IMR-90 (cell line): ENCODE results near the gene FGB. TPM values are rescaled to one million over a fixed set of nuclear protein-coding genes. Genes with fewer than 3 reads are reported as not detected.

Experiments
- ATAC-seq: fragments of 200-7000 bp; cut with Tn5 transposase; 2 replicates; pipeline ENCODE4 v1.9.1; 2020; ENCODE audit warnings: low read depth, mild to moderate bottlenecking, moderate library complexity
- BruUV-seq: library from RNA; stranded (reverse); fragments of 400-500 nt; replicated peaks from 2 replicates; lab custom pipeline; 2021; lab: Mats Ljungman, UMichigan
- CTCF ChIA-PET: fragments of 300-600 bp; formaldehyde crosslinking; extraction: SDS; loops from one replicate; lab custom pipeline; 2021; ENCODE audit warnings: antibody characterized with exemption; lab: Yijun Ruan, JAX
- POLR2A ChIA-PET: fragments of 300-600 bp; sonication (Branson Sonifier 250); formaldehyde crosslinking; loops from one replicate; lab custom pipeline; 2022; ENCODE audit warnings: antibody characterized with exemption; ENCODE audit not compliant: unreplicated experiment; lab: Charles Lee
- DNase-seq: peaks from one replicate; pipeline ENCODE4 v3.0.0; 2013
- H2AFZ ChIP-seq: replicated peaks from 2 replicates; pipeline ENCODE3; 2013; ENCODE audit warnings: low read length, mild to moderate bottlenecking; ENCODE audit not compliant: poor library complexity
- H2AK5ac ChIP-seq: 2 replicates; pipeline ENCODE4 v1.6.1; 2013; ENCODE audit warnings: low read depth, low read length, inconsistent platforms
- H2AK9ac ChIP-seq: replicated peaks from 2 replicates; pipeline ENCODE3; 2013; ENCODE audit warnings: mild to moderate bottlenecking, low read depth, low read length, moderate library complexity; ENCODE audit not compliant: poor library complexity
- H2BK120ac ChIP-seq: 2 replicates; pipeline ENCODE4 v1.6.1; 2013; ENCODE audit warnings: low read depth, low read length, inconsistent platforms
- H2BK15ac ChIP-seq: 3 replicates; pipeline ENCODE4 v1.6.1; 2013; ENCODE audit warnings: low read depth, low read length, inconsistent platforms
- H2BK20ac ChIP-seq: 2 replicates; pipeline ENCODE4 v1.6.1; 2013; ENCODE audit warnings: low read depth, mild to moderate bottlenecking, inconsistent platforms, low read length, moderate library complexity
- H2BK5ac ChIP-seq: 2 replicates; pipeline ENCODE4 v1.6.1; 2013; ENCODE audit warnings: mild to moderate bottlenecking, low read depth, low read length, inconsistent platforms; ENCODE audit not compliant: poor library complexity, severe bottlenecking
- H3K14ac ChIP-seq: replicated peaks from 2 replicates; pipeline ENCODE4 v1.6.1; 2013; ENCODE audit warnings: low read depth, low read length, inconsistent platforms
- H3K18ac ChIP-seq: 2 replicates; pipeline ENCODE4 v1.6.1; 2013; ENCODE audit warnings: low read depth, low read length, control low read depth
- H3K23ac ChIP-seq: 2 replicates; pipeline ENCODE4 v1.6.1; 2013; ENCODE audit warnings: low read depth, low read length, inconsistent platforms
- H3K27ac ChIP-seq: 2 replicates; pipeline ENCODE4 v1.5.1; 2013; ENCODE audit warnings: mild to moderate bottlenecking, control low read depth, low read length; ENCODE audit not compliant: insufficient read depth
- H3K27me3 ChIP-seq: 2 replicates; pipeline ENCODE4 v1.6.1; 2013; ENCODE audit warnings: low read length; ENCODE audit not compliant: control insufficient read depth, insufficient read depth
- H3K36me3 ChIP-seq: 2 replicates; pipeline ENCODE4 v1.6.1; 2013; ENCODE audit warnings: low read length, mixed read lengths; ENCODE audit not compliant: control insufficient read depth, insufficient read depth
- H3K4ac ChIP-seq: 2 replicates; pipeline ENCODE4 v1.6.1; 2013; ENCODE audit warnings: low read depth, low read length, inconsistent platforms
- H3K4me1 ChIP-seq: 2 replicates; pipeline ENCODE4 v1.6.1; 2013; ENCODE audit warnings: low read length, mixed read lengths; ENCODE audit not compliant: control insufficient read depth, insufficient read depth
- H3K4me2 ChIP-seq: 2 replicates; pipeline ENCODE4 v1.6.1; 2013; ENCODE audit warnings: low read depth, mild to moderate bottlenecking, control low read depth, low read length, moderate library complexity
- H3K4me3 ChIP-seq: 2 replicates; pipeline ENCODE4 v1.5.1; 2013; ENCODE audit warnings: low read depth, mild to moderate bottlenecking, control low read depth, low read length, moderate library complexity; ENCODE audit not compliant: insufficient read depth
- H3K56ac ChIP-seq: 2 replicates; pipeline ENCODE4 v1.6.1; 2013; ENCODE audit warnings: low read length, inconsistent platforms; ENCODE audit not compliant: insufficient read depth; ENCODE audit errors: extremely low read depth
- H3K79me1 ChIP-seq, 2 experiments: 2 replicates each; pipeline ENCODE4 v1.6.1; 2013; ENCODE audit warnings: low read length in 2 of 2, inconsistent platforms in 1 of 2, low read depth in 1 of 2
- H3K9ac ChIP-seq: 2 replicates; pipeline ENCODE4 v1.6.1; 2013; ENCODE audit warnings: low read depth, low read length, control low read depth
- H3K9me1 ChIP-seq: 2 replicates; pipeline ENCODE4 v1.6.1; 2013; ENCODE audit warnings: low read length, inconsistent platforms; ENCODE audit not compliant: insufficient read depth
- H3K9me3 ChIP-seq: 2 replicates; pipeline ENCODE4 v1.6.1; 2013; ENCODE audit warnings: low read length; ENCODE audit not compliant: control insufficient read depth, insufficient read depth
- H4K20me1 ChIP-seq: 2 replicates; pipeline ENCODE4 v1.6.1; 2013; ENCODE audit warnings: low read length, inconsistent platforms; ENCODE audit not compliant: insufficient read depth
- H4K5ac ChIP-seq: 2 replicates; pipeline ENCODE4 v1.6.1; 2013; ENCODE audit warnings: mild to moderate bottlenecking, low read depth, low read length, control low read depth
- H4K8ac ChIP-seq, 2 experiments: 2 replicates each; pipeline ENCODE4 v1.6.1; 2013; ENCODE audit warnings: low read depth in 2 of 2, low read length in 2 of 2, control low read depth in 1 of 2, inconsistent platforms in 1 of 2
- H4K91ac ChIP-seq: 2 replicates; pipeline ENCODE4 v1.6.1; 2013; ENCODE audit warnings: low read depth, low read length, inconsistent platforms; ENCODE audit not compliant: insufficient read depth
- BHLHE40 ChIP-seq: fragments of 150-350 bp; IDR thresholded peaks from 2 replicates; pipeline ENCODE4 v1.6.1; 2016; ENCODE audit warnings: mild to moderate bottlenecking, low read depth, low read length
- CHD1 ChIP-seq: IDR thresholded peaks from 2 replicates; pipeline ENCODE4 v1.6.1; 2012; ENCODE audit warnings: low read depth, low read length, improper control_type of control experiment
- MAFK ChIP-seq: IDR thresholded peaks from 2 replicates; pipeline ENCODE4 v1.6.1; 2012; ENCODE audit warnings: low read depth, low read length, improper control_type of control experiment
- MXI1 ChIP-seq: IDR thresholded peaks from 2 replicates; pipeline ENCODE4 v1.6.1; 2012; ENCODE audit warnings: low read depth, mild to moderate bottlenecking, low read length, moderate library complexity, borderline replicate concordance
- NFE2L2 ChIP-seq: fragments of 150-350 bp; IDR thresholded peaks from 2 replicates; pipeline ENCODE4 v1.6.1; 2016; ENCODE audit warnings: low read depth, mild to moderate bottlenecking, low read length
- POLR2A ChIP-seq: IDR thresholded peaks from 2 replicates; pipeline ENCODE4 v1.6.1; 2012; ENCODE audit warnings: mild to moderate bottlenecking, low read depth, low read length
- RAD21 ChIP-seq: IDR thresholded peaks from 2 replicates; pipeline ENCODE4 v1.6.1; 2012; ENCODE audit warnings: low read length, improper control_type of control experiment
- RFX5 ChIP-seq: IDR thresholded peaks from 2 replicates; pipeline ENCODE4 v1.8.0; 2012; ENCODE audit warnings: low read depth, mild to moderate bottlenecking, low read length, moderate library complexity
- SMC3 ChIP-seq: fragments of 150-350 bp; IDR thresholded peaks from 2 replicates; pipeline ENCODE4 v1.6.1; 2016; ENCODE audit warnings: low read depth, mild to moderate bottlenecking, antibody characterized with exemption, low read length, moderate library complexity
- WGBS, 2 experiments: methylation state at CpG; one replicate each; pipeline versions ENCODE4 v1.1.5 to v1.1.7; 2013; ENCODE audit warnings: missing lambda C conversion rate in 2 of 2; ENCODE audit not compliant: insufficient read length in 1 of 2; ENCODE audit errors: extremely low coverage in 2 of 2; 5-methylcytosine and 5-hydroxymethylcytosine counted together
- dilution Hi-C: fragments of 300-500 bp; cut with HindIII; formaldehyde crosslinking; loops from one replicate; pipeline ENCODE4 v1.14.3; 2018; ENCODE audit warnings: low sequenced_read_pairs; ENCODE audit not compliant: unreplicated experiment
- in situ Hi-C: fragments of 300-500 bp; cut with MboI; formaldehyde crosslinking; loops from 3 replicates; pipeline ENCODE4 v1.14.3; 2019; ENCODE audit warnings: low sequenced_read_pairs, inconsistent platforms, mixed read lengths
- intact Hi-C: fragments of 100-400 bp; cut with micrococcal nuclease; formaldehyde crosslinking; loops from 2 replicates; pipeline ENCODE4 v1.10.0; 2022
- polyA plus RNA-seq, 3 experiments: library from polyadenylated mRNA; depleted of rRNA; stranded (reverse); fragments of >200 nt; gene quantifications; 2 replicates each; pipeline ENCODE4 v1.2.3, GENCODE V29; 2012; ENCODE audit warnings: low replicate concordance in 1 of 3
- total RNA-seq: library from RNA; depleted of rRNA; stranded (reverse); fragments of >200 nt; gene quantifications from 2 replicates; pipeline ENCODE4 v1.2.3, GENCODE V29; 2012
- TF ChIP-seq, protein P1 (sequence below): conservative IDR thresholded peaks from 2 replicates; pipeline ENCODE4 v1.5.1; 2012; ENCODE audit warnings: mild to moderate bottlenecking, low read depth, low read length, improper control_type of control experiment

The FGB gene
- total and polyA plus RNA-seq, 2 of the 4 experiments (the other 2 are of a cell fraction) = not detected

GRCh38 chr4:154589296-154590197, 26.7 kb downstream of the FGB start:
- ChIA-PET POLR2A (no interaction called here), CTCF (no interaction called here)
- no peaks in the 10 kb centered on the region for H3K4me1 ChIP-seq
- no peak overlapping the region for H3K4ac ChIP-seq
- H3K27ac ChIP-seq = no peak overlapping the region
- H3K4me3 ChIP-seq = no peak overlapping the region
- H3K4me2 ChIP-seq = no peak overlapping the region
- no peak overlapping the region for H3K14ac ChIP-seq
- in situ Hi-C loops (no loop called here), intact Hi-C loops (no loop called here), dilution Hi-C loops (no loop called here)
- no peak overlapping the region for H2AK9ac ChIP-seq
- ATAC-seq (no peak), DNase-seq (no peak)
- H2BK20ac ChIP-seq = no peak overlapping the region
- no peak overlapping the region for H2AK5ac ChIP-seq
- no peak overlapping the region for H4K8ac ChIP-seq
- no TSS peak for BruUV-seq
- H2BK5ac ChIP-seq = no peak overlapping the region
- H2BK15ac ChIP-seq = no peak overlapping the region
- no peak overlapping the region for H2BK120ac ChIP-seq
- no peak overlapping the region for H4K91ac ChIP-seq
- no peak overlapping the region for H3K9ac ChIP-seq
- no peak overlapping the region for H3K23ac ChIP-seq
- no peak overlapping the region for H3K56ac ChIP-seq
- 40% methylated on average over 3 of the region's 7 CpGs; no CpG with 5 or more reads in 1 of the 2 experiments for WGBS, 2 experiments
- H4K20me1 ChIP-seq = no peaks in the 10 kb centered on the region
- no peak overlapping the region for H3K18ac ChIP-seq
- no peak overlapping the region for H4K5ac ChIP-seq
- no peak overlapping the region for H2AFZ ChIP-seq
- H3K9me1 ChIP-seq = no peaks in the 10 kb centered on the region
- TF ChIP-seq SMC3 (no peak), MXI1 (no peak), CHD1 (no peak), POLR2A (no peak), MAFK (no peak), BHLHE40 (no peak), NFE2L2 (no peak), RAD21 (no peak), RFX5 (no peak)
- TF ChIP-seq, protein P1, sequence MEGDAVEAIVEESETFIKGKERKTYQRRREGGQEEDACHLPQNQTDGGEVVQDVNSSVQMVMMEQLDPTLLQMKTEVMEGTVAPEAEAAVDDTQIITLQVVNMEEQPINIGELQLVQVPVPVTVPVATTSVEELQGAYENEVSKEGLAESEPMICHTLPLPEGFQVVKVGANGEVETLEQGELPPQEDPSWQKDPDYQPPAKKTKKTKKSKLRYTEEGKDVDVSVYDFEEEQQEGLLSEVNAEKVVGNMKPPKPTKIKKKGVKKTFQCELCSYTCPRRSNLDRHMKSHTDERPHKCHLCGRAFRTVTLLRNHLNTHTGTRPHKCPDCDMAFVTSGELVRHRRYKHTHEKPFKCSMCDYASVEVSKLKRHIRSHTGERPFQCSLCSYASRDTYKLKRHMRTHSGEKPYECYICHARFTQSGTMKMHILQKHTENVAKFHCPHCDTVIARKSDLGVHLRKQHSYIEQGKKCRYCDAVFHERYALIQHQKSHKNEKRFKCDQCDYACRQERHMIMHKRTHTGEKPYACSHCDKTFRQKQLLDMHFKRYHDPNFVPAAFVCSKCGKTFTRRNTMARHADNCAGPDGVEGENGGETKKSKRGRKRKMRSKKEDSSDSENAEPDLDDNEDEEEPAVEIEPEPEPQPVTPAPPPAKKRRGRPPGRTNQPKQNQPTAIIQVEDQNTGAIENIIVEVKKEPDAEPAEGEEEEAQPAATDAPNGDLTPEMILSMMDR = no peak
- no peaks in the 10 kb centered on the region for H3K79me1 ChIP-seq
- no peaks in the 10 kb centered on the region for H3K9me3 ChIP-seq
- no peaks in the 10 kb centered on the region for H3K27me3 ChIP-seq
- H3K36me3 ChIP-seq = no peaks in the 10 kb centered on the region
